PC-3 (cell line): Measurements from ENCODE around the gene DOCK4. TPM values are rescaled to one million over a fixed set of nuclear protein-coding genes. Genes with fewer than 3 reads are reported as not detected.

Experiments
- ATAC-seq: fragments of 200-7000 bp; cut with Tn5 transposase; 2 replicates; pipeline ENCODE4 v1.9.1; 2020; ENCODE audit warnings: mild to moderate bottlenecking, moderate library complexity
- BruUV-seq: library from RNA; stranded (reverse); fragments of 400-500 nt; replicated peaks from 2 replicates; lab custom pipeline; 2021; lab: Mats Ljungman, UMichigan
- CTCF ChIA-PET: fragments of 300-600 bp; sonication (Branson Sonifier 250); formaldehyde crosslinking; loops from one replicate; lab custom pipeline; 2022; ENCODE audit warnings: antibody characterized with exemption; lab: Charles Lee
- POLR2A ChIA-PET: fragments of 300-600 bp; sonication (Branson Sonifier 250); formaldehyde crosslinking; loops from one replicate; lab custom pipeline; 2022; ENCODE audit warnings: antibody characterized with exemption; ENCODE audit not compliant: unreplicated experiment; lab: Charles Lee
- DNase-seq: peaks from one replicate; pipeline ENCODE4 v3.0.0-alpha.2; 2015
- H2AFZ ChIP-seq: fragments of 300-600 bp; sonication (generic); 2 replicates; pipeline ENCODE4 v1.6.0; 2016; ENCODE audit warnings: antibody characterized with exemption, low read length
- H3F3A ChIP-seq: fragments of 300-600 bp; sonication (generic); one replicate; pipeline ENCODE4 v1.6.0; 2017; ENCODE audit warnings: antibody characterized with exemption, low read length, control low read depth, mild to moderate bottlenecking; ENCODE audit not compliant: unreplicated experiment
- H3K27ac ChIP-seq: fragments of 300-600 bp; sonication (generic); 2 replicates; pipeline ENCODE4 v1.5.1; 2016; ENCODE audit warnings: mild to moderate bottlenecking, low read length
- H3K27me3 ChIP-seq: fragments of 300-600 bp; sonication (generic); 2 replicates; pipeline ENCODE4 v1.6.1; 2016; ENCODE audit warnings: low read length, mixed read lengths
- H3K36me3 ChIP-seq: fragments of 300-600 bp; sonication (generic); 2 replicates; pipeline ENCODE4 v1.6.1; 2016; ENCODE audit warnings: low read depth, mixed run types, low read length, mixed read lengths
- H3K4me1 ChIP-seq: fragments of 300-600 bp; sonication (generic); 2 replicates; pipeline ENCODE4 v1.5.1; 2016; ENCODE audit warnings: low read length; ENCODE audit not compliant: insufficient read depth
- H3K4me2 ChIP-seq: fragments of 300-600 bp; sonication (generic); 2 replicates; pipeline ENCODE4 v1.6.0; 2016; ENCODE audit warnings: low read length
- H3K4me3 ChIP-seq: fragments of 300-600 bp; sonication (generic); 2 replicates; pipeline ENCODE4 v1.5.1; 2016; ENCODE audit warnings: mild to moderate bottlenecking, low read length, mixed read lengths
- H3K79me2 ChIP-seq: fragments of 300-600 bp; sonication (generic); 2 replicates; pipeline ENCODE4 v1.6.1; 2017; ENCODE audit warnings: low read length, mixed read lengths
- H3K9ac ChIP-seq: fragments of 300-600 bp; sonication (generic); 2 replicates; pipeline ENCODE4 v1.6.0; 2016; ENCODE audit warnings: mild to moderate bottlenecking, low read length
- H3K9me2 ChIP-seq: fragments of 300-600 bp; sonication (generic); replicated peaks from 2 replicates; pipeline ENCODE4 v1.6.1; 2016; ENCODE audit warnings: mixed run types, low read length, mixed read lengths
- H3K9me3 ChIP-seq: fragments of 300-600 bp; sonication (generic); 2 replicates; pipeline ENCODE4 v1.6.1; 2016; ENCODE audit warnings: low read length, mixed read lengths
- H4K20me1 ChIP-seq: fragments of 300-600 bp; sonication (generic); 2 replicates; pipeline ENCODE4 v1.6.1; 2016; ENCODE audit warnings: low read length, mixed read lengths
- EZH2 ChIP-seq: fragments of 300-600 bp; sonication (generic); IDR thresholded peaks from one replicate; pipeline ENCODE4 v1.6.1; 2017; ENCODE audit warnings: antibody characterized with exemption, mild to moderate bottlenecking, low read length; ENCODE audit not compliant: unreplicated experiment
- EZH2phosphoT487 ChIP-seq: fragments of 300-600 bp; sonication (generic); IDR thresholded peaks from 2 replicates; pipeline ENCODE4 v1.6.1; 2018; ENCODE audit warnings: mild to moderate bottlenecking, antibody characterized with exemption, low read length, borderline replicate concordance
- intact Hi-C: fragments of 100-400 bp; cut with micrococcal nuclease; formaldehyde crosslinking; loops from 2 replicates; pipeline ENCODE4 v1.9.0; 2023
- total RNA-seq: library from RNA; depleted of rRNA; stranded (reverse); fragments of >200 nt; gene quantifications from 2 replicates; pipeline ENCODE4 v1.2.3, GENCODE V29; 2014
- TF ChIP-seq, protein P1 (sequence below): fragments of 300-600 bp; sonication (generic); conservative IDR thresholded peaks from 2 replicates; pipeline ENCODE4 v1.5.1; 2017; ENCODE audit warnings: antibody characterized with exemption, low read depth, mild to moderate bottlenecking, low read length

DOCK4 gene
- total RNA-seq, 1 experiment from 2014 or later, result 25.4 TPM

GRCh38 chr7:111736552-111736874 is 469.7 kb downstream of the DOCK4 start:
- H3K27ac ChIP-seq, result peak overlapping the region; percentile 10; the same call in 1 of the 2 replicates
- no peaks in the 10 kb centered on the region for H3K9me3 ChIP-seq
- ChIA-PET POLR2A (interaction anchor here (0.6 kb wide), 1 partner anchor 238 kb away, joined by 3 read pairs; no protein-coding TSS in a partner anchor), CTCF (interaction anchor here (0.6 kb wide), 1 partner anchor 618 kb away, joined by 4 read pairs; no protein-coding TSS in a partner anchor)
- H3K27me3 ChIP-seq, result no peaks in the 10 kb centered on the region
- no peak for DNase-seq
- intact Hi-C loops, result loop anchor here (5.0 kb wide), 2 partner anchors 304 to 1894 kb away; no protein-coding TSS in a partner anchor
- H3F3A ChIP-seq, result no peaks in the 10 kb centered on the region
- H3K36me3 ChIP-seq, result peaks cover 3% of the 10 kb centered on the region; the same call in 1 of the 2 replicates
- TF ChIP-seq, protein P1, sequence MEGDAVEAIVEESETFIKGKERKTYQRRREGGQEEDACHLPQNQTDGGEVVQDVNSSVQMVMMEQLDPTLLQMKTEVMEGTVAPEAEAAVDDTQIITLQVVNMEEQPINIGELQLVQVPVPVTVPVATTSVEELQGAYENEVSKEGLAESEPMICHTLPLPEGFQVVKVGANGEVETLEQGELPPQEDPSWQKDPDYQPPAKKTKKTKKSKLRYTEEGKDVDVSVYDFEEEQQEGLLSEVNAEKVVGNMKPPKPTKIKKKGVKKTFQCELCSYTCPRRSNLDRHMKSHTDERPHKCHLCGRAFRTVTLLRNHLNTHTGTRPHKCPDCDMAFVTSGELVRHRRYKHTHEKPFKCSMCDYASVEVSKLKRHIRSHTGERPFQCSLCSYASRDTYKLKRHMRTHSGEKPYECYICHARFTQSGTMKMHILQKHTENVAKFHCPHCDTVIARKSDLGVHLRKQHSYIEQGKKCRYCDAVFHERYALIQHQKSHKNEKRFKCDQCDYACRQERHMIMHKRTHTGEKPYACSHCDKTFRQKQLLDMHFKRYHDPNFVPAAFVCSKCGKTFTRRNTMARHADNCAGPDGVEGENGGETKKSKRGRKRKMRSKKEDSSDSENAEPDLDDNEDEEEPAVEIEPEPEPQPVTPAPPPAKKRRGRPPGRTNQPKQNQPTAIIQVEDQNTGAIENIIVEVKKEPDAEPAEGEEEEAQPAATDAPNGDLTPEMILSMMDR, result no peak
- TF ChIP-seq EZH2 (no peak), EZH2phosphoT487 (no peak)
- no peak overlapping the region for H3K4me3 ChIP-seq
- no peaks in the 10 kb centered on the region for H3K9me2 ChIP-seq
- no peaks in the 10 kb centered on the region for H4K20me1 ChIP-seq
- H3K9ac ChIP-seq, result no peak overlapping the region
- H3K79me2 ChIP-seq, result no peaks in the 10 kb centered on the region
- BruUV-seq, result no TSS peak
- ATAC-seq, result peak; percentile 61
- H3K4me2 ChIP-seq, result 0 out of 2 replicates have a peak overlapping the region, but pooled peaks have one; percentile 5
- peak overlapping the region; percentile 12; the same call in 1 of the 2 replicates for H2AFZ ChIP-seq
- H3K4me1 ChIP-seq, result peaks cover 13% of the 10 kb centered on the region

DNA sequence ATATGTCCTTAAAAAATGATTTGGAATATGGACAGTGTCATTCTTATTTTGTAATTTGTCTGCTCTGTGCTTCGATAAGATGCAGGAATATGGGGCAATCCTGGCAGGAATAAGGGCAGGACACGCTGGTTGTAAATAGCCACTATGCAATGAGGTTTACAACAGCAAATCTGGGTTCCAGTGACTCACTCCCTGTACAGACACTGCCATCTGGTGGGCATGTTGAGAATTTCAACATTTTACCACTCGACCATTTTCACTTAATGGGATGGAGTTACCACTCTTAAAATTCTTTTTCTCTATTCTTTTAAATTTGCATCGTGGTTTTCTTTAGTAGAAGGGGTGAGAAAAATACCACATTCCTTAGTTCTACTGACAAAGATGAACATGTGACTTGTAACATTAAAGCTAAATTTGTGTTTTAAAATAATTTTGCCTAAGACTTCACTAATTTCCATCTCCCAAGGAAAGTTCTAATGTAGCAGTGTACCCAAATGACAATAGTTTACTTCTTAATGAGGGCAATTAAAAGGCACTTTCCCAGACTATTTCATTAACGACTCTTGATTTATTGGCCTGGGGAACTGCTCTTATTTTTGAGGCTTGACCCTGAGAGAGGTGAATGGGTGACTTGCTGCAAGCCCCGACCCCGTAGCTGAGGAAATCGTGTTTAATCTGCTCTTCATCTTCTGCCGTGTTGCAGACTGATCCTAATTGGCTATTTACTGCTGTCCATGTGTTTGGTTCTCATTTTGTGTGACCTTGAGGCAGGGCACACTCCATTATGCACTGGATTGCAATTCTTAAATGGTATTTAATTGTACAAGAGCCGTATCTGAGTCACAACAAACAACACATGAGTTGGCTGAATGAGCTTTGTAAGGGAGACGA is 470.3 kb downstream of the DOCK4 start:
- ChIA-PET POLR2A (interaction anchor here (0.6 kb wide), 1 partner anchor 237 kb away, joined by 3 read pairs; no protein-coding TSS in a partner anchor), CTCF (interaction anchor here (0.6 kb wide), 1 partner anchor 617 kb away, joined by 4 read pairs; no protein-coding TSS in a partner anchor)
- H3K9ac ChIP-seq, result peak overlapping the region; percentile 13; the same call in 1 of the 2 replicates
- DNase-seq, result peak; percentile 85
- peaks cover 3% of the 10 kb centered on the region; the same call in 1 of the 2 replicates for H3K36me3 ChIP-seq
- intact Hi-C loops, result loop anchor here (1.0 to 5.0 kb wide), 5 partner anchors 250 to 1894 kb away; no protein-coding TSS in a partner anchor
- H3K4me2 ChIP-seq, result 0 out of 2 replicates have a peak overlapping the region, but pooled peaks have one; percentile 5
- peak; percentile 71 for ATAC-seq
- no peak overlapping the region for H3K4me3 ChIP-seq
- no peaks in the 10 kb centered on the region for H3K27me3 ChIP-seq
- no peaks in the 10 kb centered on the region for H3F3A ChIP-seq
- no peaks in the 10 kb centered on the region for H3K9me3 ChIP-seq
- H3K79me2 ChIP-seq, result no peaks in the 10 kb centered on the region
- BruUV-seq, result no TSS peak
- H3K27ac ChIP-seq, result peak overlapping the region; percentile 10; the same call in 1 of the 2 replicates
- no peaks in the 10 kb centered on the region for H4K20me1 ChIP-seq
- no peaks in the 10 kb centered on the region for H3K9me2 ChIP-seq
- H3K4me1 ChIP-seq, result peaks cover 13% of the 10 kb centered on the region
- peak overlapping the region; percentile 12; the same call in 1 of the 2 replicates for H2AFZ ChIP-seq
- no peak for TF ChIP-seq EZH2
- TF ChIP-seq, protein P1, result peak; percentile 85
